Endothelial cell of umbilical vein (primary cell): Measurements from ENCODE around the gene CYB5R4. TPM values are rescaled to one million over a fixed set of nuclear protein-coding genes. Genes with fewer than 3 reads are reported as not detected.

Experiments
- BruUV-seq: library from RNA; stranded (reverse); fragments of 400-500 nt; replicated peaks from 2 replicates; lab custom pipeline; 2021; lab: Mats Ljungman, UMichigan
- CTCF ChIA-PET: fragments of 300-600, 350-600 bp; sonication (Branson Sonifier 250); formaldehyde crosslinking; loops from one replicate; lab custom pipeline; 2021; ENCODE audit warnings: antibody characterized with exemption, inconsistent platforms; lab: Charles Lee
- POLR2A ChIA-PET: fragments of 300-600, 350-600 bp; sonication (Branson Sonifier 250); formaldehyde crosslinking; loops from one replicate; lab custom pipeline; 2021; ENCODE audit warnings: antibody characterized with exemption, inconsistent platforms; lab: Charles Lee
- DNase-seq: peaks from one replicate; pipeline ENCODE4 v3.0.0-alpha.2; 2011; ENCODE audit warnings: low read depth, low spot score
- FAIRE-seq: peaks from 2 replicates; lab custom pipeline; 2011; peaks lifted over from hg19 to GRCh38; lab: Jason Lieb, UNC
- H2AFZ ChIP-seq: 2 replicates; pipeline ENCODE4 v1.6.0; 2012; ENCODE audit warnings: low read depth, low read length, control low read depth, inconsistent platforms
- H3K27ac ChIP-seq: 2 replicates; pipeline ENCODE4 v1.5.1; 2011; ENCODE audit warnings: low read depth, mild to moderate bottlenecking, control low read depth, low read length, moderate library complexity; ENCODE audit not compliant: insufficient read depth
- H3K27me3 ChIP-seq, 2 experiments: 2 replicates each; pipeline versions ENCODE4 v1.6.0 to v1.6.1; 2011; ENCODE audit warnings: low read length in 2 of 2, mixed read lengths in 1 of 2; ENCODE audit not compliant: control insufficient read depth in 2 of 2, insufficient read depth in 2 of 2
- H3K36me3 ChIP-seq, 2 experiments: 2 replicates in 1 of 2; 3 replicates in 1 of 2; pipeline ENCODE4 v1.5.1; 2011; ENCODE audit warnings: low read length in 2 of 2, mild to moderate bottlenecking in 1 of 2, moderate library complexity in 1 of 2; ENCODE audit not compliant: control insufficient read depth in 2 of 2, insufficient read depth in 2 of 2; ENCODE audit errors: extremely low read depth in 1 of 2
- H3K4me1 ChIP-seq: 3 replicates; pipeline ENCODE4 v1.5.1; 2011; ENCODE audit warnings: mild to moderate bottlenecking, low read length; ENCODE audit not compliant: control insufficient read depth, insufficient read depth; ENCODE audit errors: extremely low read depth
- H3K4me2 ChIP-seq: 2 replicates; pipeline ENCODE4 v1.6.1; 2011; ENCODE audit warnings: low read length, control low read depth, mixed read lengths; ENCODE audit not compliant: insufficient read depth
- H3K4me3 ChIP-seq, 3 experiments: fragments of 200-600 bp in 1 of 3; sonication (generic), shearing (Covaris generic) in 1 of 3; replicated peaks in 1 of 3; 2 replicates each; pipeline ENCODE4 v1.5.1; 2011 to 2016; ENCODE audit warnings: control low read depth in 3 of 3, low read length in 3 of 3, mild to moderate bottlenecking in 2 of 3, inconsistent platforms in 1 of 3, low read depth in 1 of 3, moderate library complexity in 1 of 3; ENCODE audit not compliant: insufficient read depth in 1 of 3
- H3K79me2 ChIP-seq: 2 replicates; pipeline ENCODE4 v1.6.0; 2012; ENCODE audit warnings: low read length, inconsistent platforms; ENCODE audit not compliant: control insufficient read depth, insufficient read depth
- H3K9ac ChIP-seq: replicated peaks from 2 replicates; pipeline ENCODE3; 2011; ENCODE audit warnings: low read length, control low read depth; ENCODE audit not compliant: insufficient read depth; ENCODE audit errors: extremely low read depth
- H3K9me1 ChIP-seq: replicated peaks from 3 replicates; pipeline ENCODE4 v1.6.0; 2011; ENCODE audit warnings: mild to moderate bottlenecking, low read length; ENCODE audit not compliant: control insufficient read depth, insufficient read depth; ENCODE audit errors: extremely low read depth
- H3K9me3 ChIP-seq: replicated peaks from 2 replicates; pipeline ENCODE4 v1.5.1; 2012; ENCODE audit warnings: low read length, inconsistent platforms; ENCODE audit not compliant: control insufficient read depth, insufficient read depth
- H4K20me1 ChIP-seq: replicated peaks from 2 replicates; pipeline ENCODE3; 2011; ENCODE audit warnings: mild to moderate bottlenecking, low read length; ENCODE audit not compliant: control insufficient read depth, insufficient read depth; ENCODE audit errors: extremely low read depth
- FOS ChIP-seq: IDR thresholded peaks from 2 replicates; pipeline ENCODE4 v1.6.1; 2011; ENCODE audit warnings: mild to moderate bottlenecking, low read length, moderate library complexity, borderline replicate concordance; ENCODE audit not compliant: insufficient read depth
- GATA2 ChIP-seq: IDR thresholded peaks from 2 replicates; pipeline ENCODE4 v1.7.0; 2011; ENCODE audit warnings: low read depth, mild to moderate bottlenecking, moderate library complexity, mixed read lengths, low read length; ENCODE audit not compliant: insufficient read length, insufficient read depth
- JUN ChIP-seq: IDR thresholded peaks from 2 replicates; pipeline ENCODE4 v1.6.1; 2011; ENCODE audit warnings: borderline replicate concordance, low read depth; ENCODE audit not compliant: insufficient read length, insufficient read depth
- MYC ChIP-seq: IDR thresholded peaks from one replicate; pipeline ENCODE4 v1.6.1; 2011; ENCODE audit warnings: mild to moderate bottlenecking, low read depth, low read length
- POLR2A ChIP-seq: IDR thresholded peaks from 2 replicates; pipeline ENCODE4 v1.6.1; 2012; ENCODE audit warnings: low read depth, mild to moderate bottlenecking, control low read depth, low read length
- dilution Hi-C: fragments of 300-500 bp; cut with MboI; formaldehyde crosslinking; loops from one replicate; pipeline ENCODE4 v1.15.0; 2019; ENCODE audit warnings: low sequenced_read_pairs; ENCODE audit not compliant: extremely low pct_ligation_motif_present
- intact Hi-C: fragments of 100-400 bp; cut with micrococcal nuclease; formaldehyde crosslinking; loops from one replicate; pipeline ENCODE4 v1.10.0; 2022
- polyA plus RNA-seq, 4 experiments: library from polyadenylated mRNA; depleted of rRNA in 3 of 4; stranded (reverse) in 3 of 4; unstranded in 1 of 4; fragments of >200 nt; gene quantifications; 2 replicates each; pipeline versions ENCODE4 v1.2.1 to v1.2.3, GENCODE V29; 2011 to 2012; ENCODE audit warnings: missing spikeins in 1 of 4
- total RNA-seq: library from RNA; stranded (reverse); gene quantifications from 2 replicates; pipeline ENCODE4 v1.2.3, GENCODE V29; 2021
- TF ChIP-seq, protein P1 (sequence below), 2 donors: IDR thresholded peaks; 1 replicate in 1 of 2; 2 replicates in 1 of 2; pipeline ENCODE4 v1.5.1; 2011; ENCODE audit warnings: low read length in 2 of 2, mild to moderate bottlenecking in 2 of 2, moderate library complexity in 2 of 2, control low read depth in 1 of 2, inconsistent platforms in 1 of 2, low read depth in 1 of 2; ENCODE audit not compliant: insufficient read depth in 1 of 2; ENCODE audit errors: extremely low read depth in 1 of 2

Gene CYB5R4
- total and polyA plus RNA-seq, 2 donors (not counting 3 experiments of a cell fraction or from before 2014, with no cell fraction given): 3.1 to 13.4 TPM

DNA sequence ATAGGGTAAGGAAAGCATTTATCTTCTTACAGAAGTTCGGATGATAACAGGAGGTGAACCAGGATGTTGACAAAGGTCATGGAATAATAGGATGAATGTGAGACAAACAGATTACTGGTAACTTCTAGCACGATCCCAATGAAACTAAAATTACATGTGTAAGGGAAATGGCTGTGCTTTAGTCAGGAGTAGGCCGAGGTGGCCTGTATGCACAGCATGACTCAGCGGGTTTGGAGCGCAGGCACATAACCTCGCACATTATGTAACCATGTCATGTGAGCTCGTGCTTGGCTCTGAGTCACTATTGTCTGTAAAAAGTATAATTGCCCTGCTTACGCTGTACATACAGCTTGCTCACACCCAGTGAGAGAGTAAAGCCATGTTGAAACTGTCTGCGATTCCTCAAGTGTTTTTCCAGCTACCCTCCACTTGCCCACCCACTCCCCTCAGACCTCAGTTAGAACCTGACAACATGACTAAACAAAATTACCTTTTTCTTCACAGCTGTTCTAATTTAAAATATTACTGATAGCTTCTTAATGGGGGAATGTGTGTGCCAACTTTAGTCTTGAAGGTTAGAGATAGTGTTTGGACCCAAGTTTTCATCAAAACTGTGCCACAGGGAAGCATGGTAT lies 8.2 kb downstream of the CYB5R4 start:
- FAIRE-seq (peak; percentile 47), DNase-seq (peak; percentile 30)
- Histone ChIP-seq H3K9me1 (no peaks in the 10 kb centered on the region), H3K9me3 (no peaks in the 10 kb centered on the region), H3K4me3 (no peak overlapping the region), H3K4me1 (no peaks in the 10 kb centered on the region), H2AFZ (peak overlapping the region; percentile 24), H3K36me3 (no peaks in the 10 kb centered on the region), H3K27ac (peak overlapping the region; percentile 29), H3K4me2 (no peak overlapping the region), H3K9ac (no peak overlapping the region), H3K27me3 (no peaks in the 10 kb centered on the region), H3K79me2 (no peaks in the 10 kb centered on the region), H4K20me1 (no peaks in the 10 kb centered on the region)
- POLR2A ChIA-PET: no interaction called here
- CTCF ChIA-PET: interaction anchor here (0.8 to 1.2 kb wide), 3 partner anchors 8 to 361 kb away, joined by 4 to 5 read pairs (median 4); partner anchors contain the start of gene CYB5R4
- intact Hi-C loops (no loop called here), dilution Hi-C loops (no loop called here)
- TF ChIP-seq FOS: no peak
- peak; percentile 65 for TF ChIP-seq JUN
- no peak for TF ChIP-seq POLR2A
- BruUV-seq: no TSS peak

GRCh38 chr6:83868639-83869038 lies 9.2 kb downstream of the CYB5R4 start:
- H3K4me3 ChIP-seq: no peak overlapping the region
- ChIA-PET CTCF (no interaction called here), POLR2A (no interaction called here)
- no TSS peak for BruUV-seq
- H3K4me1 ChIP-seq: no peaks in the 10 kb centered on the region
- H3K9ac ChIP-seq: no peak overlapping the region
- no peaks in the 10 kb centered on the region for H3K79me2 ChIP-seq
- peak; percentile 21 for DNase-seq
- no peaks in the 10 kb centered on the region for H3K27me3 ChIP-seq
- no peaks in the 10 kb centered on the region for H3K9me1 ChIP-seq
- TF ChIP-seq, protein P1, sequence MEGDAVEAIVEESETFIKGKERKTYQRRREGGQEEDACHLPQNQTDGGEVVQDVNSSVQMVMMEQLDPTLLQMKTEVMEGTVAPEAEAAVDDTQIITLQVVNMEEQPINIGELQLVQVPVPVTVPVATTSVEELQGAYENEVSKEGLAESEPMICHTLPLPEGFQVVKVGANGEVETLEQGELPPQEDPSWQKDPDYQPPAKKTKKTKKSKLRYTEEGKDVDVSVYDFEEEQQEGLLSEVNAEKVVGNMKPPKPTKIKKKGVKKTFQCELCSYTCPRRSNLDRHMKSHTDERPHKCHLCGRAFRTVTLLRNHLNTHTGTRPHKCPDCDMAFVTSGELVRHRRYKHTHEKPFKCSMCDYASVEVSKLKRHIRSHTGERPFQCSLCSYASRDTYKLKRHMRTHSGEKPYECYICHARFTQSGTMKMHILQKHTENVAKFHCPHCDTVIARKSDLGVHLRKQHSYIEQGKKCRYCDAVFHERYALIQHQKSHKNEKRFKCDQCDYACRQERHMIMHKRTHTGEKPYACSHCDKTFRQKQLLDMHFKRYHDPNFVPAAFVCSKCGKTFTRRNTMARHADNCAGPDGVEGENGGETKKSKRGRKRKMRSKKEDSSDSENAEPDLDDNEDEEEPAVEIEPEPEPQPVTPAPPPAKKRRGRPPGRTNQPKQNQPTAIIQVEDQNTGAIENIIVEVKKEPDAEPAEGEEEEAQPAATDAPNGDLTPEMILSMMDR (IDR thresholded peaks at IDR 0.05; ENCODE audit: extremely low read depth in 1 of 2, insufficient read depth in 1 of 2, low read depth in 1 of 2, low read length in 2 of 2): no peak
- TF ChIP-seq FOS (peak; percentile 26), MYC (no peak), GATA2 (no peak)
- no peak for FAIRE-seq
- H3K4me2 ChIP-seq: no peak overlapping the region
- intact Hi-C loops (no loop called here), dilution Hi-C loops (no loop called here)
- H3K9me3 ChIP-seq: no peaks in the 10 kb centered on the region
- no peak overlapping the region for H3K27ac ChIP-seq
- H4K20me1 ChIP-seq: no peaks in the 10 kb centered on the region
- no peak overlapping the region for H2AFZ ChIP-seq
- H3K36me3 ChIP-seq: no peaks in the 10 kb centered on the region
